H1 (cell line): ENCODE measurements around the gene IFITM2. TPM values are rescaled to one million over a fixed set of nuclear protein-coding genes. Genes with fewer than 3 reads are reported as not detected.

Experiments used
- CEBPB ChIP-seq: IDR thresholded peaks from 2 replicates; pipeline ENCODE4 v1.6.1; 2012; ENCODE audit warnings: low read depth, low read length
- CTCF ChIP-seq, 3 experiments: IDR thresholded peaks; 1 replicate in 2 of 3; 2 replicates in 1 of 3; pipeline versions ENCODE4 v1.5.1 to v1.6.1; 2011; ENCODE audit warnings: low read length in 3 of 3, mild to moderate bottlenecking in 3 of 3, inconsistent platforms in 2 of 3, low read depth in 1 of 3, moderate library complexity in 1 of 3; ENCODE audit not compliant: insufficient read depth in 1 of 3; ENCODE audit errors: control extremely low read depth in 1 of 3
- RNF2 ChIP-seq: fragments of 200-900, 300-1000 bp; sonication (generic); IDR thresholded peaks from 2 replicates; pipeline ENCODE4 v1.7.1; 2016; ENCODE audit warnings: borderline replicate concordance, low read depth, mild to moderate bottlenecking, antibody characterized with exemption, low read length; ENCODE audit not compliant: poor library complexity, severe bottlenecking; ENCODE audit errors: missing control alignments
- polyA plus RNA-seq, 7 experiments: library from polyadenylated mRNA; depleted of rRNA in 3 of 7; stranded (reverse) in 5 of 7; unstranded in 2 of 7; fragments of >200 nt in 5 of 7; fragments of 200-250 nt in 2 of 7; gene quantifications; 1 replicate in 5 of 7; 2 replicates in 1 of 7; 4 replicates in 1 of 7; pipeline versions ENCODE4 v1.2.1 to v1.2.3, GENCODE V29; 2011 to 2013; ENCODE audit warnings: missing spikeins in 2 of 7, mixed read lengths in 2 of 7
- total RNA-seq: library from RNA; stranded (reverse); fragmentation: NEBNext Ultra II Directional; extraction: Animal tissue kit (Norgen Biotek cat#: 25700); gene quantifications from 2 replicates; pipeline ENCODE4 v1.2.1, GENCODE V29; 2021

The IFITM2 gene
- total and polyA plus RNA-seq, 2 of the 8 experiments (the other 6 are each of a cell fraction or from before 2014, with no cell fraction given) = 399 to 764 TPM

DNA sequence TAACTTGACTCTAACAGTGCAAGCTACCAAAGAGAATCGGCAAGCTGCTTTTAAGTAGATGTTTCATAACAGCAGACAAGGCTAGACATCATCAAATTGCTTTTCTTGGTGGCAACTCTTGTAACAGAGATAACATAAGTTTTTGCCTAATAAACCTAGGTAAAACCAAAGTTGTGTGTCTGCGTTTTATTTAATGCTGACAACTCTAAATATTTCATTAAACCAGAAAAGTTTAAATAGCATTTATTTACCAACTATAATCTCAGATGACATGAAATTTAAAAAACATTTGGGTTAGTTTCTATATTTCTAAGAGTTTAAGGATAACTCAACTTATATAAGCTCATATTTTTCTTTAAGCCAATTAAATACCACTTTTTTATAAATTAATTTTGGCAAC, 32.3 kb downstream of the IFITM2 start (continued):
- TF ChIP-seq CEBPB (no peak), RNF2 (no peak), CTCF (IDR thresholded peaks at IDR 0.05; ENCODE audit: control extremely low read depth in 1 of 3, insufficient read depth in 1 of 3, low read depth in 1 of 3, low read length in 3 of 3) (no peak)
